ENCODE results near the gene SECISBP2L.
A peak's percentile ranks its signal among the peaks of the same experiment; 100 is the strongest.
"Not testable (repeated sequence)": the region's sequence is repeated elsewhere in the genome, so short reads cannot be mapped to it uniquely, and the experiment has no call there.

Gene SECISBP2L

DNA sequence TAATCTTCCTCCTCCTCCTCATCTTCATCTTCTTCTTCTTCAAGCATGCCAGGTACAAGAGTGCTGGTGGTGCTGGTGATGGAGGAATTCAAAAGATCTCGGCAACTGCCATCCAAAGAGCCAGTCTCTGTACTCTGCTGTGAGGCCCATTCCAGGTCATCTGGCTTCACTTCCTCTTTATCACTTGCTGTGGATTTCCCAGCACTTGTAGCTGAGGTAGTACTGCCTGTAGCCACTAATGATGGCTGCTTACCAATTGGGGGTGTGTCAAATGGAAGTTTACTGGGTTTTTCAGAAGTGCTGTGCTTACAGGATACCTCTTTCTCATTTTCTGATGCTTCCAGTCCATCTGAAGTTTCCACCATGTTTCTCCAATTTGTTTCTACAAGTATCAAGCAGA, 53.7 kb downstream of the SECISBP2L start:
- no peak for DNase-seq

DNA sequence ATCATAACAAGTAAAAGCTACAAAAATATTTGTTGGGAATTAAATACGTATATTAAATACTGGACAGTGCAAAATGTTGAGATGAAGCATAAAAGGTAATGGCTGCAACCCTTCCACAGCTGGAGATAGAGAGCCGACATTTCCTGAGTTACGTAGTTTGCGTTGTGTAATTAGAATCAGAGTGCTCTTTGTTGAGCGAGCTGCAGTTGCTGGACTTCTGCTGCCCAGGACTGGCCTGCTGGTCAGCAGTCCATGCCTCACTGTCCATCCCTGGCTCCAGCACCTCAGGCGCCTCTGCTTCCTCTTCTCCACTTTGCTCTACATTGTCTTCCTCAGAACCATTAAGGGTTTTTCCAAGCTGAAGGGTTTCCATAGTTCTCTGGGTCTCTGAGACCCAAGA, 54.1 kb downstream of the SECISBP2L start:
- no peak for DNase-seq

DNA sequence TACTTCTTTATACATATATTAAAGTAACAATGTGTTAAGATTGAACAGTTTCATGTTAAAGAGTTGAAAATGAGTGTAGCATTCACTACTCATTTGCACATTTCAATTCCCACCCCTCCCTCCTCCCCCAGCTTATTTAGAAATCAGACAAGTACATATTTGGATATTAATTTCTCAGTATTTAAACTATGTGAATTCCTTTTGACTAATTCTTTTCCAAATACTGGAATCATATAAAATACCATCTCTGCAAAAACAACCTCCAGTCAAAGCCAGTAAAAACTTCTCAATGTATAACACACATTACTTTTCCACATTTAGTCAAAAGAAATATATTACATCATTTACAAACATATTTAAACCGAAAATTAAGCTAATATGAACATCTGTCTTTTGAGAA, 57.1 kb downstream of the SECISBP2L start:
- no peak for DNase-seq

DNA sequence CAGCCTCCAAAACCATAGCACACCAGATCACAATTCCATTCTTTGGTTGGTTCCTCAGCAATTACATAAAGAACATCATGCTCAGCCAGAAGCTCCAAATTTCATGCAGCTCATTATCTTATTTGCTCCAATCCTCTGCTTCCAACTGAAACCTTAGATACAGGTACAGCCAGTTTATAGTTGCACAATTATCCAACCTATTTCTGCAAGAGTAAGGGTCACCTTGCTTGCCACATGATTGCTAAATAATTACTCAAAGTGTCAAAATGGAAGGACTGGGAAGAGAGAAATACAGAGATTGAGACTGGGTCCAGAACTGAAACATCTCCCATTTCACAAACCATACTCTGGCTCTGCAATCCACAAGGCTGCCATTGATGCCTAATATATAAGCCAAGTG, 59.1 kb downstream of the SECISBP2L start:
- no peak for DNase-seq

DNA sequence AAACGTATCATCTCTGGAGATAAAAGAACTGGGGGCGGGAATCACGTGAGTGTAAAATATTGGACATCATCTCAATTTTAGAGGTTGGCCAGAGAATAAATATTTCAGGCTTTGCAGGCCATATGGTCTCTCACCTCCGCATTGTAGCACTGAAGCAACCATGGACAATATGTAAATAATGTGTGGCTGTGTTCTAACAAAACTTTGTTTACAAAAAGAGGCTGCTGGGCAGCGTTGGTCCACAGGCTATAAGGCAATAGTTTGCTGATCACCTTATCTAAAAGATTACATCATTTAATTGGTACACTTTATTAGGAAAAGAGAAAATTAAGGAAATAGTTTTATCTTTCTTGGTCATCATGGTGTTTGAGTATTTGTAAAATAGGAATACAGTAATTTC, 60.0 kb downstream of the SECISBP2L start:
- DNase-seq, result no peak

DNA sequence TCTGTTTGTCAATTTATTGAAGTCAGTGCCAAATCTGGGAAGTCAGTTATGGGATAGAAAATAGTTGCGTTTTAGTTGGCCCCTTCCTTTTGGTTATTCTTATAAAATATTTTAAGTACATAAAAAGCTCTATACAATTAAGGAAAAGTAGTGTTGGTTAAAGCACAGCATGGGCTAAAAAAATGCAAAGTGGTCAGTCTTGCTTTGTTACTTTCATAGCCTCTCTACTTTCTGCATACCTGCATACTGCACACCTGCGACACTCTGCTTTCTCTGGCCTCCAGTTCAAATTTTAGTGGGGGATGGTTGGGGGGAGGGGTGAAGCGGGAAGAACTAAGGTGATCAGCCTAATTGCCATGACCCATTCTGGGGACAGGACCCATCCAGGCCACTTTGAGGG, 60.7 kb downstream of the SECISBP2L start:
- no peak for DNase-seq

DNA sequence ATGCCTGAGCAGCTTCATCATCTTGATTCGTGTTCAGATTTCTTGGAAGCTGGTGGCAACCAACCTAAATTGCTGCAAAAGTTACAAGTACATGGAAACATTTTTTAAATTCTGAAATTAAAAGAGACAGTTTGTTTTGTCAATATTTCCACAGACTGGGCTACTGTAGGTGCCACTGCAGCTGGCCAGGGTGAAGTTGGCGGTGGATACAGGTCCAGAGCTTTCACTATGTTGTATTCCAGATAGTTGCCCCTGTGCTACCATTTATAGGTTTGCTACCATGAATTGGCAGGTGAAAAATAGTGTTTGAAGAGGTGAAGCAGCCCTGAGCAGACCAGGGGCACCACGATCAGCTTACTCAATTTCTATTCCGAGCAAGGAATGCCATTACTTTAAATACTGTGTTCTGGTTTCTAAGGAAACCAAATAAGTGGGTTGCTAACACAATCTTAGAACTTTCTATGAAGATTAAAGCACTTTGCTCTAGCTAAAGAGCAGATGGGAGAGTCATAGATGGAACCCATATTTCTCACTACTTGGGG, 61.4 kb downstream of the SECISBP2L start:
- DNase-seq, result no peak

DNA sequence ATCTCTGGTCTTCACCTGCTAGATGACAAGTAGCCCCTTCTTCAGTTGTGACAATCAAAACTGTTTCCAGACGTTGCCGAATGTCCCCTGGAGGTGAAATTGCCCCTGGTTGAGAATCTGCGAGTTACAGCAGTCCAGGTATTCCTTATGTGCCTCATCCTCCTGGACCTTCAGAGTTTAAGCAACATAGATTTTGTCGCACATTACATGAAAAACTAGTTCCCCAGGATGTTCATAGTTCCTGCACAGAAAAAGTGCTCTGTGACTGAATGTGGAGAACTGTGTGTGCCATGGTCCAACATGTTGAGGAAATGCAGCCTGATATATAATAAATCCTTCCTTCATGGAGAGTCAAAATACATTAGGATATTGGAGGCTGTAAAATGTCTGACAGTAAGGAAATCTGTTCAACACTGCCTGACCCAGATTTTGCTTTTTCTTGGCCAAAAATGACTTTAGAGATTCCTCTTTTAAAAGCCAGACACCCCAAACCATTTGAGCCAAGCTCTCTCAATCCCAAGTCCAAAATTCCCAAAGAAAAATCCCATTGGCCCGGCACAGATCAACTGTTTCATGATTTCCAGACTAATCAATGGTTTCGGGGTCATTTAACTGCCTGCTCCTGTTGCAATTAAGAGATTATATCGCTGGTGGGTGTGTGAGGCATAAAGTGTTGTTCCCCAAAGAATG, 62.1 kb downstream of the SECISBP2L start:
- DNase-seq, result no peak

DNA sequence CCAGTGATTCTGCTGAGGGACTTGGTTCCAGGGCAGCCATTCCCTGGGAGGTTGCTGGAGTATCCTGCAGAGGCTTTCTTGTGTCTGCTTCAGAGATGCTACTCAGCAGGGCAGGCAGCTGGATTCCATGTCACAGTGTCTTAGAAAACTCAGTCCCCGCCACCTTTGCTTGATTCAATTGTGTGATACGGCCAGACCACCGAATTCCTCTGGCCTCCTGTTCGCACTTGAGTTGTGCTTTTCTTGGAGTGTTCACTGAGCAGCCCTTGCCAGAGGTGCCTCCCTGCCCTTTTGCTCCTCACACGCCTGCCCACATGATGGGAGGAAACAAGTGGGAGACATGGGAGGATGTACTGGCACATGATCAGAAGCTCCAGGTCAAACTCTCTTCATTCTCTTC, 62.9 kb downstream of the SECISBP2L start:
- no peak for DNase-seq

DNA sequence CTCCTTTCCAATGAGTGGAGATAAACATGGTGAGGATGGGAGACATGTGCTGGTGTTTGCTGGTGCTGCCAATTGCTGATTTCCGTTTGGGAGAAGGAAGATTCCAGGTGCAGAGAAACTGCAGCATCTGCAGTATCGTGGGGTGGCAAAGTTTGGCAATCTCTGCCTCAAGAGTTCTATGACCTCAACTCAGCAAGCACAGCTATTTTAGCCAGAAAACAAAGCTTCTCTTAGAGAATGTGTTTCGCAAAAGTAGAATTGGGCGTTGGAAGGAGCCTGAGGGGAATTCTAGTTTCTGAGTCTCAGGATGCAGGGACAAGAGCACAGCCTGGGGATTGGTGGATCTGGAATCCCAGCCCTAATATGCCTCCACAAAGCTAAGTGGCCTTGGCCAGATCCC, 64.3 kb downstream of the SECISBP2L start:
- no peak for DNase-seq

DNA sequence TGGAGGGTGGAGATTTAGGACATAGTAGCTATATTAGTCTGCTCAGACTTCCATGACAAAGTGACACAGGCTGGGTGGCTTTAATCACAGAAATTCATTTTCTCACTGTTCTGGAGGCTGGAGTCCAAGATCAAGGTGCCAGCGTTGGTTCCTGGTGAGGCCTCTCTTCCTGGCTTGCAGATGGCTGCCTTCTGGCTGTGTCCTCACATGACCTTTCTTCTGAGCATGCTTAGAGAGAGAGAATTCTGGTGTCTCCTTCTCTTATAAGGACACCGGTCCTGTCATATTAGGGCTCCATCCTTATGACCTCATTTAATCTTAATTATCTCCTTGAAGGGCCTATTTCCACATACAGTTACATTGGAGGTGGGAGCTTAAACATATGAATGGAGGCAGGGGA, 67.6 kb downstream of the SECISBP2L start:
- no peak for DNase-seq

DNA sequence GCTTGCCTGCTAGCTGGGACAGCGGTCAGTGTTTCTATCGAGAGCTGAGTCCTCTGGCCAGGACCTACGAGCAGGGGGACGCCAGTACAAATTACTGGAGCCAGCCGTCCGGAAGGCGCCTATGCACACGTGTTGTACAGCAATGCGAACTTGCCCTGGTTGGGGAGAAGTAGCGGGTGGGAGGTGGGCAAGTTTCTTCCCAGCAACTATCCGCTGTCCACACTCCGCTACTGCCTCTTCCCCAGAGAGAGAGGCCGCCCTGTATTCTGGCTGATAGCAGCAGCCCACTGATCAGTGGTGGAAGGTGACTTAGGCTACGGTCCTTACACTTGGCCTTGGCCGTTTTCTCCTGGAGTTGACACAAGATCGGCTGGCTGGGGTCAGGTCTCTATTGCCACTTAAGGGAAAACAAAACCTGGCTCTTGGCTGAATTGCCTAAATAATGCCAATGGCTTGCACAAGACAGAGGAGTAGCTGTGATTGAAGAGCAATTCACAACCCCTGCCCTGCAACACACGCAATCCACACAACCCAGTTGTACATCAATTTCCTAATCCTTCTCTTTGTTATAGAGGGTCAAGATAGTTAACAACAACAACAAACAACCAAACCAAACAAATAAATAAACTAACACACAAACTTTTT, 69.7 kb downstream of the SECISBP2L start:
- no peak for DNase-seq

DNA sequence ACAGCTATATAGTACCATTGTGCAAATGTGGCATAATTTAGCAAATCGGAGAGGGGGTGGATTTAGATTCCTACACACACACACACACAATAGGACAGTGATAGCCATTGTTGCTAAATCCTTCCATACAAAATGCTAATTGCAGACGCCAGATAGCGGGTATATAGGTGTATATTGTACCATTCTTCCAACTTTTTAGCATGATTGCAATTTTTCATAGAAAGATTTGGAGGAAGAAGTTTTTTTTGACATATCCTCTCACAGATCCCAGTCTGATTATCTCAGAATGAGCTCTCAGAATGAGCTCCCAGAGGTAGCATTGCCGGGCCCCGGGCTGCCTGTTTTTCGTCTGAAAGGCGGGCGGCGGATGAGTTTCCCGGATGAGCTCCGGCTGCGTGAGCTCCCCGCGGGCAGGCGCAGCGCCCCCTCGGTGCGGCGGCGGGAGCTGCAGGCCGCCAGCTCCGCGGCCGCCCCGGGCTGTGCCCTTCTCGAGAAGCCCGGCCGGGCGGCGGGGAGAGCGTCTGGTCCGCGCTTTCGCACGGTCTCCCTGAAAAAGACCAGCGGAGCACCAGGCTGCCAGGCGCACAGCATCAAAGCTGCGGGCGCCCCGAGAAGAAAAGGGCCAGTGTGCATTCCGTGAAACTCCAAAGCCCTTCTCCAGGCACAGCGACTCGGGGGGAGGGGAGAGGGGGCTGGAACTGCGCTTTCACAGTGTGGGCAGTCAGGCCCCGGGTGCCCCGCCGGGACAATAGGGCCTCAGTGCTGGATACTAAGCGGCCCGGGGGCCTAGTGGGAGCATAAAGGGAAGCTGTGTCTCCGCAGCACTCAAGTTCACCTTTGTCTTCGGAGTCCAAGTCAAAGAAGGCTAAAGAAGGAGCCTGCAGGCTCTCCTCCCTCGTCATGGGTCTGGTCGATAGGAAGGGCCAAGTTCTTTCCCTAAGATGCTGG, 70.5 kb downstream of the SECISBP2L start:
- peak; percentile 10 for DNase-seq

DNA sequence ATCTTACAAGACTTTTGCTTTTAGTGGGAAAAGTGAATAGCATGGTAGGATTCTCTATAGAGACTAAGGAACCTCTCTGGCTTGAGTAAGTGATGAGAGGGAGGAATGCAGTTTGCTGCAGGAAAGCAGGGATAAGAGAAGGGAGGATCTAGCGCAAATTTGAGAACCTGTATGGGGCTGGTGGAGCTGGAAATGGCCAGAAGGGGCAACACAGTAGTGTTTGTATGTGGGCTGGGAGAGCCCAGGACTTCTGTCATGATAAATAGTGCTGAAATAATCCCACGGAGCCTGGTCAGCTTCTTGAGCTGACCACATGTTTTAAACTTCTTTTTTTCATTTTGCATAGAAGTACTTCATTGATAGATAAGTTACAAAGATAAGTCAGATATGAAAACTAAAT, 71.4 kb downstream of the SECISBP2L start:
- no peak for DNase-seq

DNA sequence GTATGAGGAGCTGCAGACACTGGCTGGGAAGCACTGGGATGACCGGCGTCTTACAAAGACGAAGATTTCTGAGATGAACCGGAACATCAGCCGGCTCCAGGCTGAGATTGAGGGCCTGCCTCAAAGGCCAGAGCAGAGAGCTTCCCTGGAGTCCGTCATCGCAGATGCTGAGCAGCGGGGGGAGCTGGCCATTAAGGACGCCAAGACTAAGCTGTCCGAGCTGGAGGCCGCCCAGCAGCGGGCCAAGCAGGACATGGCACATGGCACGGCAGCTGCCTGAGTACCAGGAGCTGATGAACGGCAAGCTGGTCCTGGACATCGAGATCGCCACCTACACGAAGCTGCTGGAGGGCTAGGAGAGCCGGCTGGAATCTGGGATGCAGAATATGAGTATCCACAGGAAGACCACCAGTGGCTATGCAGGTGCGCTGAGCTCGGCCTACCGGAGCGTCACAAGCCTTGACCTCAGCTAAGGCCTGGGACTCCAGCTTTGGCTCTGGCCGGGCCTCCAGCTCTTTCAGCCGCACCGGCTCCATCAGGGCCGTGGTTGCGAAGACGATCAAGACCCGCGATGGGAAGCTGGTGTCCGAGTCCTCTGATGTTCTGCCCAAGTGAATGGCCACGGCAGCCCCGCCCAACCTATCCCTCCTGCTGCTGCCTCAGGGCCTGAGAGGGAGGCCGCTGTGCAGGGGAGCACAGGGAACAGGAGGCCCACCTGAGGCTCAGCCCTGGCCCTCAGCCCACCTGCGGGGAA, 73.3 kb downstream of the SECISBP2L start:
- no peak for DNase-seq

DNA sequence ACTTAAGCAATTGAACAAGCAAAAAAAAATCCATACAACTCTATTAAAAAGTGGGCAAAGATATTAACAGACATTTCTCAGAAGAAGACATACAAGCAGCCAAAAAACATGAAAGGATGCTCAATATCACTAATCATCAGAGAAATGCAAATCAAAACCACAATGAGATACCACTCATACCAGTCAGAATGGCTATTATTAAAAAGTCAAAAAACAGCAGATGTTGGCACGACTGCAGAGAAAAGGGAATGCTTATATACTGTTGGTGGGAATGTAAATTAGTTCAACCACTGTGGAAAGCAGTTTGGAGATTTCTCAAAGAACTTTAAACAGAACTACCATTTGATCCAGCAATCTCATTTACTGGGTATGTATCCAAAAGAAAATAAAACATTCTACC, 75.3 kb downstream of the SECISBP2L start:
- DNase-seq, result not testable (repeated sequence)

DNA sequence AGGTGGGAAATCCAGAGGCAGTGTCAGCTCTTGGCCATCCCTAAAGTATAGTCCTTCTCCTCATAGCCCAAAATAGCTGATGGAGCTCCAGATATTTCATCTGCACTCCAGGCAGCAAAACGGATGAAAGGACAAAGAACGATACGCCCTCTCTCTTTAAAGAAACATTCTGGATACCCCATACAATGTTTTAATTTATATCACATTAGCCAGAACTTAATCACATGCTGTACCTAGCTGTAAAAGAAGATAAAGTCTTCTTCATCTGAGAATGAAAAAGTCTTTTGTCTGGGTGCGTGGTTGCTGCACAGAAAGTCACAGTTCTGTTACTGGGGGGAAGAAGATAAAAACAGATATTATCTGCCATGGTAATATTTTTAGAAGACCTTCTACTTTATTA, 78.2 kb downstream of the SECISBP2L start:
- no peak for DNase-seq

DNA sequence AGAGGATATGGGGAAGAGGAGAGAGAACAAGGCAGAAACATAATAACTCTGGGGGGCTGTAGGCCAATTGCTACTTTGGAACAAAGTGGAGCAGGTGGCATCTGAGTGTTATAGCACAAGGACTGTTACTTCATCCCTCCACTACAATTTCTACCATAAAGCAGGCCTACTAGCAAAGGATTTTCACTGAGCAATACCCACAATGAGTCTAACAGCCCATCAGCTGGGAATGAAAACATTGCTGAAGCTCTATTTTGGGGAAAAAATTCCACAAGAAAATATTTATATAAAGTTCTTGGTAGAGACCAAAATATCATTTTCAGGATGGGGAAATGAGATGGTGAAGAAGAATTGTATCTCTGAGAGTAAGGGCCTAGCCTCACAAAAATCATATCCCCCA, 78.9 kb downstream of the SECISBP2L start:
- no peak for DNase-seq

DNA sequence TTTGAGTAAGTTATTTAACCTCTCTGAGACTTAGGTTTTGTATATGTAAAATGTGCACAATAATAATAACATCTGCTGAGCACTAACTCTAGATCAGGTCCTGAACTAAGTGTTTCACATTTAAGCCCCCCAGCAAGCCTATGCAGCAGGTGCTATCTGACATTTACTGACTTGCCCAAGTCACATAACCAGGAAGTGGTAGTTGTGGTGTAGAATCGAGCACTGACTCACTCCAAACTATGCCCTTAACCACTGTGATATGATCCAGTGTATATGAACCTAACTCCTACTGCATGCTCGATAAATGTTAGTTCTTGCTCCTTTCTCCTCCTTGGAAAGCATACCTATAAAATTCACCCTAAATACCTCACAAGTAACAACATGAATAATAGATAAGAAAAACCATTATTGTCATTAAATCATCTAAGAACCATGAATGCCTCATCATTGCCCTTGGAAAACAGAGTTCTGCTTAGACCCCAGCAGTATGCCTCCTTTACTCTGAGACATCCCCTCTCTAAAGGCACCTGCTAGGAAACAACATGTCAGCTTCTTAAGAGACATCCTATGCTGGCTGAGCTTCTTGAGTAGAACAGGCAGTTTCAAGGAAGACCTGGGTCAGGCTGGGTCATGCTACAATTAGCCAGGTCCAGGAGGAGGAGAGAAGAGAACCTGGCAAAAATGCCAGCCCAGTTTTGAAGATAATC, 79.5 kb downstream of the SECISBP2L start:
- DNase-seq, result no peak

DNA sequence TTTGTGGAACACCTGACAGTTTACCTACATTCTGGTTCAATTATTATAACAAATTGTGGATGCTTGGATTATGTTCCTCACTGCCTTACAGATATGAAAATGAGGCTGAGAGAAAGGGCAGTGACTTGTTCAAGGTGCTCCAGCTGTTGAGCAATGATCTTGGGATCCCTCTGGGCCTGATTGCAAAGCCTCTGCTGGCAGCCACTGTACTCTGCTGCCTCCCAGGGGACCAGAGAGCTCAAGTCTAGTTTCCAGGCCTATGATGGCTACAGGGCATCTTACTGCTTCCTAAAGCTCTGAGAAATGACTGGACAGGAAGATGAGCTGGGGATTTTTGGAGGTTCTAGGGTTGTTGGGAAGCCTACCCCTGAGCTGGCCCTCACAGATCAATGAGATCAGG, 80.3 kb downstream of the SECISBP2L start:
- DNase-seq, result no peak

DNA sequence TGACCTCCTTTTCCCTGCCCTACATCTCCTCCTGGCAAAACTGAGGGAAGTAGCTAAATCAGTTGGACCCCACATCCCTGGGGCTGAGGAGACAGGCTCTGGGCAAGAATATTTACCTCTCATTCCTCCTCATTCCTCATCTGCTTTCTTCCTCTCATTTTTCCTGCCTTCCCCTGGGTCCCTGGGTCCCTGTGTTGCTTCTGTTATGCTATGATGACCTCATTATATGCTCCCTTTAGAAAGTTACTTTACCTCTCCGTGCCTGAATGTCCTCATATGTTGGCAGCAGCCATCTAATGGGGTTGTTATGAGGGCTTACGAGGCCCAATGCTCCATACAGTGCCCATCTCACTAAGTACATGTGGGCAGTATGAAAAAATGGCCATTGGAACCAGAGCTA, 81.3 kb downstream of the SECISBP2L start:
- no peak for DNase-seq

DNA sequence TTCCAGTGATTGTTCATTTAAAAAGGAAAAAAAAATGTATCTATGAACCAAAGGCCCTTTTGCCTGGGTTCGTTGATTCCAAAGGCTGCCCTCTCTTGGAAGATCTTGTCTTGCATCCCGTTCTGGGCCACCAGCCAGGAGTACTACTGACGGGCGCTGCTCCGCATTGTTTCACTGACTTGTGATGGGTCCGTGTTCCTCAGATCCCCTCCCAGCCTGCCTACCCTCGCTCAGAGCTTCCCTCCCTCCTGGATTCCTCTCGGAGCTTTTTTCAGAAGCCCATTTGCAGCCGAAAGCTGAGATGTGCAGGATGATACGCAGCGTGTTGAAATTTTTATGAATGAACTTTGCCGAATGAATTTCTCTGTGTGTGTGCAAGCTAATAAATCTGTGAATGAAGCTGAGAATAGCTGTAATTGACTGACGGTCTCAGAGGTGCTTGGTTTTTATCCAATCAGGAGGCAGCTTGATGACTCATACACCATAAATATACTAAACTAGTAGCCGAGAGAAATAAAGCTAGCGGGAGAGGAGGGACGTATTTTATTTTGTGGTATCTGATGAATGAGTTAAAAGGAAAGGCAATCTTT, 82.6 kb downstream of the SECISBP2L start, which contains the start of gene SHC4:
Gene SHC4, minus strand, starts transcription at position 396 of the 590 bp plus-strand sequence. CDS start 904 bp downstream, outside the sequence.
- DNase-seq, result no peak
